IMR-90 (cell line): ENCODE measurements around the gene BMP7. TPM values are rescaled to one million over a fixed set of nuclear protein-coding genes. Genes with fewer than 3 reads are reported as not detected.

Source experiments
- ATAC-seq: fragments of 200-7000 bp; cut with Tn5 transposase; 2 replicates; pipeline ENCODE4 v1.9.1; 2020; ENCODE audit warnings: low read depth, mild to moderate bottlenecking, moderate library complexity
- BruUV-seq: library from RNA; stranded (reverse); fragments of 400-500 nt; replicated peaks from 2 replicates; lab custom pipeline; 2021; lab: Mats Ljungman, UMichigan
- CTCF ChIA-PET: fragments of 300-600 bp; formaldehyde crosslinking; extraction: SDS; loops from one replicate; lab custom pipeline; 2021; ENCODE audit warnings: antibody characterized with exemption; lab: Yijun Ruan, JAX
- POLR2A ChIA-PET: fragments of 300-600 bp; sonication (Branson Sonifier 250); formaldehyde crosslinking; loops from one replicate; lab custom pipeline; 2022; ENCODE audit warnings: antibody characterized with exemption; ENCODE audit not compliant: unreplicated experiment; lab: Charles Lee
- DNase-seq: peaks from one replicate; pipeline ENCODE4 v3.0.0; 2013
- H2AFZ ChIP-seq: replicated peaks from 2 replicates; pipeline ENCODE3; 2013; ENCODE audit warnings: low read length, mild to moderate bottlenecking; ENCODE audit not compliant: poor library complexity
- H2AK5ac ChIP-seq: 2 replicates; pipeline ENCODE4 v1.6.1; 2013; ENCODE audit warnings: low read depth, low read length, inconsistent platforms
- H2AK9ac ChIP-seq: replicated peaks from 2 replicates; pipeline ENCODE3; 2013; ENCODE audit warnings: mild to moderate bottlenecking, low read depth, low read length, moderate library complexity; ENCODE audit not compliant: poor library complexity
- H2BK120ac ChIP-seq: 2 replicates; pipeline ENCODE4 v1.6.1; 2013; ENCODE audit warnings: low read depth, low read length, inconsistent platforms
- H2BK15ac ChIP-seq: 3 replicates; pipeline ENCODE4 v1.6.1; 2013; ENCODE audit warnings: low read depth, low read length, inconsistent platforms
- H2BK20ac ChIP-seq: 2 replicates; pipeline ENCODE4 v1.6.1; 2013; ENCODE audit warnings: low read depth, mild to moderate bottlenecking, inconsistent platforms, low read length, moderate library complexity
- H2BK5ac ChIP-seq: 2 replicates; pipeline ENCODE4 v1.6.1; 2013; ENCODE audit warnings: mild to moderate bottlenecking, low read depth, low read length, inconsistent platforms; ENCODE audit not compliant: poor library complexity, severe bottlenecking
- H3K14ac ChIP-seq: replicated peaks from 2 replicates; pipeline ENCODE4 v1.6.1; 2013; ENCODE audit warnings: low read depth, low read length, inconsistent platforms
- H3K18ac ChIP-seq: 2 replicates; pipeline ENCODE4 v1.6.1; 2013; ENCODE audit warnings: low read depth, low read length, control low read depth
- H3K23ac ChIP-seq: 2 replicates; pipeline ENCODE4 v1.6.1; 2013; ENCODE audit warnings: low read depth, low read length, inconsistent platforms
- H3K27ac ChIP-seq: 2 replicates; pipeline ENCODE4 v1.5.1; 2013; ENCODE audit warnings: mild to moderate bottlenecking, control low read depth, low read length; ENCODE audit not compliant: insufficient read depth
- H3K27me3 ChIP-seq: 2 replicates; pipeline ENCODE4 v1.6.1; 2013; ENCODE audit warnings: low read length; ENCODE audit not compliant: control insufficient read depth, insufficient read depth
- H3K36me3 ChIP-seq: 2 replicates; pipeline ENCODE4 v1.6.1; 2013; ENCODE audit warnings: low read length, mixed read lengths; ENCODE audit not compliant: control insufficient read depth, insufficient read depth
- H3K4ac ChIP-seq: 2 replicates; pipeline ENCODE4 v1.6.1; 2013; ENCODE audit warnings: low read depth, low read length, inconsistent platforms
- H3K4me1 ChIP-seq: 2 replicates; pipeline ENCODE4 v1.6.1; 2013; ENCODE audit warnings: low read length, mixed read lengths; ENCODE audit not compliant: control insufficient read depth, insufficient read depth
- H3K4me2 ChIP-seq: 2 replicates; pipeline ENCODE4 v1.6.1; 2013; ENCODE audit warnings: low read depth, mild to moderate bottlenecking, control low read depth, low read length, moderate library complexity
- H3K4me3 ChIP-seq: 2 replicates; pipeline ENCODE4 v1.5.1; 2013; ENCODE audit warnings: low read depth, mild to moderate bottlenecking, control low read depth, low read length, moderate library complexity; ENCODE audit not compliant: insufficient read depth
- H3K56ac ChIP-seq: 2 replicates; pipeline ENCODE4 v1.6.1; 2013; ENCODE audit warnings: low read length, inconsistent platforms; ENCODE audit not compliant: insufficient read depth; ENCODE audit errors: extremely low read depth
- H3K79me1 ChIP-seq, 2 experiments: 2 replicates each; pipeline ENCODE4 v1.6.1; 2013; ENCODE audit warnings: low read length in 2 of 2, inconsistent platforms in 1 of 2, low read depth in 1 of 2
- H3K9ac ChIP-seq: 2 replicates; pipeline ENCODE4 v1.6.1; 2013; ENCODE audit warnings: low read depth, low read length, control low read depth
- H3K9me1 ChIP-seq: 2 replicates; pipeline ENCODE4 v1.6.1; 2013; ENCODE audit warnings: low read length, inconsistent platforms; ENCODE audit not compliant: insufficient read depth
- H3K9me3 ChIP-seq: 2 replicates; pipeline ENCODE4 v1.6.1; 2013; ENCODE audit warnings: low read length; ENCODE audit not compliant: control insufficient read depth, insufficient read depth
- H4K20me1 ChIP-seq: 2 replicates; pipeline ENCODE4 v1.6.1; 2013; ENCODE audit warnings: low read length, inconsistent platforms; ENCODE audit not compliant: insufficient read depth
- H4K5ac ChIP-seq: 2 replicates; pipeline ENCODE4 v1.6.1; 2013; ENCODE audit warnings: mild to moderate bottlenecking, low read depth, low read length, control low read depth
- H4K8ac ChIP-seq, 2 experiments: 2 replicates each; pipeline ENCODE4 v1.6.1; 2013; ENCODE audit warnings: low read depth in 2 of 2, low read length in 2 of 2, control low read depth in 1 of 2, inconsistent platforms in 1 of 2
- H4K91ac ChIP-seq: 2 replicates; pipeline ENCODE4 v1.6.1; 2013; ENCODE audit warnings: low read depth, low read length, inconsistent platforms; ENCODE audit not compliant: insufficient read depth
- BHLHE40 ChIP-seq: fragments of 150-350 bp; IDR thresholded peaks from 2 replicates; pipeline ENCODE4 v1.6.1; 2016; ENCODE audit warnings: mild to moderate bottlenecking, low read depth, low read length
- CEBPB ChIP-seq: IDR thresholded peaks from 2 replicates; pipeline ENCODE4 v1.6.1; 2012; ENCODE audit warnings: low read depth, low read length, improper control_type of control experiment
- ELK1 ChIP-seq: fragments of 150-350 bp; IDR thresholded peaks from 2 replicates; pipeline ENCODE4 v1.6.1; 2016; ENCODE audit warnings: low read depth, mild to moderate bottlenecking, low read length, moderate library complexity, borderline replicate concordance
- FOS ChIP-seq: fragments of 150-350 bp; IDR thresholded peaks from 2 replicates; pipeline ENCODE4 v1.6.1; 2016; ENCODE audit warnings: low read depth, low read length
- MAFK ChIP-seq: IDR thresholded peaks from 2 replicates; pipeline ENCODE4 v1.6.1; 2012; ENCODE audit warnings: low read depth, low read length, improper control_type of control experiment
- MAZ ChIP-seq: IDR thresholded peaks from 2 replicates; pipeline ENCODE4 v1.6.1; 2012; ENCODE audit warnings: low read depth, mild to moderate bottlenecking, low read length, improper control_type of control experiment, moderate library complexity, borderline replicate concordance
- MXI1 ChIP-seq: IDR thresholded peaks from 2 replicates; pipeline ENCODE4 v1.6.1; 2012; ENCODE audit warnings: low read depth, mild to moderate bottlenecking, low read length, moderate library complexity, borderline replicate concordance
- NFE2L2 ChIP-seq: fragments of 150-350 bp; IDR thresholded peaks from 2 replicates; pipeline ENCODE4 v1.6.1; 2016; ENCODE audit warnings: low read depth, mild to moderate bottlenecking, low read length
- POLR2A ChIP-seq: IDR thresholded peaks from 2 replicates; pipeline ENCODE4 v1.6.1; 2012; ENCODE audit warnings: mild to moderate bottlenecking, low read depth, low read length
- RAD21 ChIP-seq: IDR thresholded peaks from 2 replicates; pipeline ENCODE4 v1.6.1; 2012; ENCODE audit warnings: low read length, improper control_type of control experiment
- RCOR1 ChIP-seq: IDR thresholded peaks from 2 replicates; pipeline ENCODE4 v1.6.1; 2012; ENCODE audit warnings: mild to moderate bottlenecking, low read length, improper control_type of control experiment; ENCODE audit not compliant: insufficient replicate concordance
- RFX5 ChIP-seq: IDR thresholded peaks from 2 replicates; pipeline ENCODE4 v1.8.0; 2012; ENCODE audit warnings: low read depth, mild to moderate bottlenecking, low read length, moderate library complexity
- SMC3 ChIP-seq: fragments of 150-350 bp; IDR thresholded peaks from 2 replicates; pipeline ENCODE4 v1.6.1; 2016; ENCODE audit warnings: low read depth, mild to moderate bottlenecking, antibody characterized with exemption, low read length, moderate library complexity
- USF2 ChIP-seq: fragments of 150-350 bp; IDR thresholded peaks from 2 replicates; pipeline ENCODE4 v1.6.1; 2017; ENCODE audit warnings: mild to moderate bottlenecking, antibody characterized with exemption, low read length, low read depth
- WGBS, 2 experiments: methylation state at CpG; one replicate each; pipeline versions ENCODE4 v1.1.5 to v1.1.7; 2013; ENCODE audit warnings: missing lambda C conversion rate in 2 of 2; ENCODE audit not compliant: insufficient read length in 1 of 2; ENCODE audit errors: extremely low coverage in 2 of 2; 5-methylcytosine and 5-hydroxymethylcytosine counted together
- dilution Hi-C: fragments of 300-500 bp; cut with HindIII; formaldehyde crosslinking; loops from one replicate; pipeline ENCODE4 v1.14.3; 2018; ENCODE audit warnings: low sequenced_read_pairs; ENCODE audit not compliant: unreplicated experiment
- in situ Hi-C: fragments of 300-500 bp; cut with MboI; formaldehyde crosslinking; loops from 3 replicates; pipeline ENCODE4 v1.14.3; 2019; ENCODE audit warnings: low sequenced_read_pairs, inconsistent platforms, mixed read lengths
- intact Hi-C: fragments of 100-400 bp; cut with micrococcal nuclease; formaldehyde crosslinking; loops from 2 replicates; pipeline ENCODE4 v1.10.0; 2022
- polyA plus RNA-seq, 3 experiments: library from polyadenylated mRNA; depleted of rRNA; stranded (reverse); fragments of >200 nt; gene quantifications; 2 replicates each; pipeline ENCODE4 v1.2.3, GENCODE V29; 2012; ENCODE audit warnings: low replicate concordance in 1 of 3
- total RNA-seq: library from RNA; depleted of rRNA; stranded (reverse); fragments of >200 nt; gene quantifications from 2 replicates; pipeline ENCODE4 v1.2.3, GENCODE V29; 2012

Gene BMP7
- total and polyA plus RNA-seq, 2 of the 4 experiments (the other 2 are of a cell fraction): not detected

GRCh38 chr20:57249073-57249472 lies 17.4 kb downstream of the BMP7 start:
- POLR2A ChIA-PET: no interaction called here
- H3K14ac ChIP-seq: no peak overlapping the region
- TF ChIP-seq CEBPB (no peak), POLR2A (no peak), BHLHE40 (no peak), RCOR1 (no peak), ELK1 (no peak), USF2 (no peak), NFE2L2 (no peak), MAFK (no peak), SMC3 (no peak), RAD21 (no peak), MAZ (no peak), RFX5 (no peak), MXI1 (no peak), FOS (no peak)
- H4K8ac ChIP-seq: no peak overlapping the region
- no peaks in the 10 kb centered on the region for H3K36me3 ChIP-seq
- WGBS, 2 experiments: no CpG with 5 or more reads among the region's 5 CpGs
- DNase-seq: no peak
- H3K56ac ChIP-seq: no peak overlapping the region
- H3K9ac ChIP-seq: no peak overlapping the region
- in situ Hi-C loops (no loop called here), dilution Hi-C loops (no loop called here), intact Hi-C loops (no loop called here)
- H2BK15ac ChIP-seq: no peak overlapping the region
- CTCF ChIA-PET: no interaction called here
- no peak for ATAC-seq
- H3K4me3 ChIP-seq: no peak overlapping the region
- no TSS peak for BruUV-seq
- H2BK20ac ChIP-seq: no peak overlapping the region
- H3K4me2 ChIP-seq: no peak overlapping the region
- no peak overlapping the region for H2AK5ac ChIP-seq
- no peaks in the 10 kb centered on the region for H3K9me1 ChIP-seq
- no peaks in the 10 kb centered on the region for H3K79me1 ChIP-seq
- no peak overlapping the region for H3K23ac ChIP-seq
- H3K27me3 ChIP-seq: no peaks in the 10 kb centered on the region
- H2AFZ ChIP-seq: no peak overlapping the region
- no peak overlapping the region for H3K18ac ChIP-seq
- no peak overlapping the region for H4K5ac ChIP-seq
- no peak overlapping the region for H3K27ac ChIP-seq
- no peak overlapping the region for H4K91ac ChIP-seq
- H4K20me1 ChIP-seq: no peaks in the 10 kb centered on the region
- no peak overlapping the region for H2BK5ac ChIP-seq
- H3K9me3 ChIP-seq: no peaks in the 10 kb centered on the region
- H3K4me1 ChIP-seq: no peaks in the 10 kb centered on the region
- H3K4ac ChIP-seq: no peak overlapping the region
- no peak overlapping the region for H2BK120ac ChIP-seq
- H2AK9ac ChIP-seq: no peak overlapping the region
